Spleen (tissue), 11 donors: ENCODE results near the gene SERINC1. TPM values are rescaled to one million over a fixed set of nuclear protein-coding genes. Genes with fewer than 3 reads are reported as not detected.

Experiments
- DNase-seq: peaks from one replicate; pipeline ENCODE4 v3.0.0-alpha.2; 2020
- H3K27ac ChIP-seq, 8 donors: fragments of 200-600 bp; sonication (generic) in 7 of 8; 1 replicate in 4 of 8; 2 replicates in 4 of 8; pipeline versions ENCODE4 v1.5.0 to v1.8.0; 2016 to 2021; ENCODE audit warnings: inconsistent platforms in 4 of 8, mild to moderate bottlenecking in 4 of 8, moderate library complexity in 1 of 8
- H3K27me3 ChIP-seq, 7 donors: fragments of 200-600 bp; sonication (generic) in 6 of 7; replicated peaks in 1 of 7; 1 replicate in 4 of 7; 2 replicates in 3 of 7; pipeline versions ENCODE4 v1.5.0 to v1.8.0; 2016 to 2021; ENCODE audit warnings: inconsistent platforms in 3 of 7, mild to moderate bottlenecking in 1 of 7
- H3K36me3 ChIP-seq, 6 donors: fragments of 200-600 bp; sonication (generic) in 5 of 6; 1 replicate in 4 of 6; 2 replicates in 2 of 6; pipeline versions ENCODE4 v1.5.0 to v1.8.0; 2016 to 2021; ENCODE audit warnings: inconsistent platforms in 2 of 6
- H3K4me1 ChIP-seq, 6 donors: fragments of 200-600 bp; sonication (generic) in 5 of 6; 1 replicate in 3 of 6; 2 replicates in 3 of 6; pipeline versions ENCODE4 v1.5.0 to v1.8.0; 2016 to 2021; ENCODE audit warnings: inconsistent platforms in 3 of 6
- H3K4me3 ChIP-seq, 8 donors: fragments of 200-600 bp; sonication (generic) in 7 of 8; 1 replicate in 4 of 8; 2 replicates in 4 of 8; pipeline versions ENCODE4 v1.5.0 to v1.8.0; 2016 to 2021; ENCODE audit warnings: inconsistent platforms in 4 of 8, mild to moderate bottlenecking in 4 of 8, moderate library complexity in 2 of 8
- H3K9me3 ChIP-seq, 8 donors: fragments of 200-600 bp; sonication (generic) in 7 of 8; 1 replicate in 4 of 8; 2 replicates in 4 of 8; pipeline versions ENCODE4 v1.5.0 to v1.8.0; 2016 to 2021; ENCODE audit warnings: inconsistent platforms in 4 of 8
- POLR2A ChIP-seq, 3 donors: fragments of 450-650 bp; IDR thresholded peaks; one replicate each; pipeline ENCODE4 v1.5.1; 2017; ENCODE audit warnings: antibody characterized with exemption in 3 of 3, mild to moderate bottlenecking in 1 of 3
- POLR2AphosphoS5 ChIP-seq, 3 donors: sonication (generic); formaldehyde crosslinking; IDR thresholded peaks; one replicate each; pipeline ENCODE4 v1.5.1; 2017; ENCODE audit warnings: antibody characterized with exemption in 3 of 3
- WGBS, 5 donors: extraction: QIAGEN DNeasy Blood & Tissue Kit in 3 of 5; methylation state at CpG; one replicate each; pipeline versions ENCODE4 v1.1.5 to v1.1.7; 2013 to 2018; 5-methylcytosine and 5-hydroxymethylcytosine counted together
- intact Hi-C: fragments of 100-400 bp; cut with DNase I; formaldehyde crosslinking; loops from one replicate; pipeline ENCODE4 v1.15.0; 2023; ENCODE audit warnings: low total_unique reads
- polyA plus RNA-seq, 3 donors: library from polyadenylated mRNA; stranded (reverse); fragments of 200-250 nt; gene quantifications; one replicate each; pipeline ENCODE4 v1.2.1, GENCODE V29; 2013
- total RNA-seq, 7 donors: library from RNA; depleted of rRNA in 3 of 7; stranded (reverse); fragments of >200 nt in 3 of 7; fragmentation: NEBNext Ultra II Directional in 4 of 7; extraction: Animal tissue kit (Norgen Biotek cat#: 25700) in 4 of 7; gene quantifications; one replicate each; pipeline versions ENCODE4 v1.1.0 to v1.2.1, GENCODE V29; 2016 to 2021
- TF ChIP-seq, protein P1 (sequence below), 11 experiments: fragments of 200-600 bp in 7 of 11; fragments of 450-650 bp in 4 of 11; sonication (generic) in 4 of 11; IDR thresholded peaks in 8 of 11; conservative IDR thresholded peaks in 3 of 11; 1 replicate in 7 of 11; 2 replicates in 4 of 11; pipeline versions ENCODE4 v1.4.0 to v1.8.0; 2016 to 2021; ENCODE audit warnings: antibody characterized with exemption in 11 of 11, inconsistent platforms in 4 of 11, mild to moderate bottlenecking in 1 of 11
- donor health status: healthy with polysubstance abuse.
- donor health status: DM: no; HTN: no; CAD: no; lungs with moderate emphysema.
- donor health status: DM: no; HTN: no; CAD: no.
- donor health status: Bipolar disorder and iron deficiency.
- donor health status: healthy.
- donor health status: DM: no; HTN: no; CAD: no.
- donor health status: DM: yes; HTN: yes; CAD: no.

SERINC1 gene
- total and polyA plus RNA-seq, 10 donors = 26.6 to 191 (median 145) TPM

- Histone ChIP-seq H3K27me3 (no peaks in the 10 kb centered on the region), H3K4me1 (peaks cover 0 to 6% (median 0%) of the 10 kb centered on the region in 6 donors), H3K27ac (no peak overlapping the region), H3K9me3 (no peaks in the 10 kb centered on the region), H3K36me3 (no peaks in the 10 kb centered on the region), H3K4me3 (no peak overlapping the region)
- DNase-seq = no peak
- 46 to 54% (median 48%) methylated on average over 4 of the region's 4 CpGs for WGBS, 5 donors
- intact Hi-C loops = no loop called here
- TF ChIP-seq, protein P1, sequence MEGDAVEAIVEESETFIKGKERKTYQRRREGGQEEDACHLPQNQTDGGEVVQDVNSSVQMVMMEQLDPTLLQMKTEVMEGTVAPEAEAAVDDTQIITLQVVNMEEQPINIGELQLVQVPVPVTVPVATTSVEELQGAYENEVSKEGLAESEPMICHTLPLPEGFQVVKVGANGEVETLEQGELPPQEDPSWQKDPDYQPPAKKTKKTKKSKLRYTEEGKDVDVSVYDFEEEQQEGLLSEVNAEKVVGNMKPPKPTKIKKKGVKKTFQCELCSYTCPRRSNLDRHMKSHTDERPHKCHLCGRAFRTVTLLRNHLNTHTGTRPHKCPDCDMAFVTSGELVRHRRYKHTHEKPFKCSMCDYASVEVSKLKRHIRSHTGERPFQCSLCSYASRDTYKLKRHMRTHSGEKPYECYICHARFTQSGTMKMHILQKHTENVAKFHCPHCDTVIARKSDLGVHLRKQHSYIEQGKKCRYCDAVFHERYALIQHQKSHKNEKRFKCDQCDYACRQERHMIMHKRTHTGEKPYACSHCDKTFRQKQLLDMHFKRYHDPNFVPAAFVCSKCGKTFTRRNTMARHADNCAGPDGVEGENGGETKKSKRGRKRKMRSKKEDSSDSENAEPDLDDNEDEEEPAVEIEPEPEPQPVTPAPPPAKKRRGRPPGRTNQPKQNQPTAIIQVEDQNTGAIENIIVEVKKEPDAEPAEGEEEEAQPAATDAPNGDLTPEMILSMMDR (IDR thresholded peaks at IDR 0.05 in 8 of 11, conservative IDR thresholded peaks at IDR 0.05 in 3 of 11) = no peak
- TF ChIP-seq POLR2A (IDR thresholded peaks at IDR 0.05) = no peak
- no peak for TF ChIP-seq POLR2AphosphoS5 (IDR thresholded peaks at IDR 0.05)
Measured at GRCh38 chr6:122484760-122485159, 13.2 kb upstream of the SERINC1 start.

DNA sequence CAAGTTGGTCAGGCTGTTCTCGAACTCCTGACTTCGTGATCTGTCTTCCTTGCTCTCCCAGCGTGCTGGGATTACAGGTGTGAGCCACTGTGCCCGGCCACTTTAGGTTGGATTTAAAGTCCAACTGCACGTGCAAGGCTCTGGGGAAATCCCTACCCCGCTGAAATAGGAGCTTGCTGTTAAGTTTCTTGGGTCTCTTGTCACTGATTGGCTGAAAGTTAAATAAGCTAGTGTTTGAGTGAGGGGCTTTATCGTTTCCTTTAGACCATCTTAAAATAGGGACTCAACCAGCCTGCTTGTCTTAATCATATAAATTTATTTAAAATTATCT, 11.1 kb upstream of the SERINC1 start:
- no peak for TF ChIP-seq POLR2A (IDR thresholded peaks at IDR 0.05)
- TF ChIP-seq, protein P1 (IDR thresholded peaks at IDR 0.05 in 8 of 11, conservative IDR thresholded peaks at IDR 0.05 in 3 of 11) = no peak
- TF ChIP-seq POLR2AphosphoS5 (IDR thresholded peaks at IDR 0.05) = no peak
- Histone ChIP-seq H3K27ac (no peak overlapping the region), H3K9me3 (no peaks in the 10 kb centered on the region)

DNA sequence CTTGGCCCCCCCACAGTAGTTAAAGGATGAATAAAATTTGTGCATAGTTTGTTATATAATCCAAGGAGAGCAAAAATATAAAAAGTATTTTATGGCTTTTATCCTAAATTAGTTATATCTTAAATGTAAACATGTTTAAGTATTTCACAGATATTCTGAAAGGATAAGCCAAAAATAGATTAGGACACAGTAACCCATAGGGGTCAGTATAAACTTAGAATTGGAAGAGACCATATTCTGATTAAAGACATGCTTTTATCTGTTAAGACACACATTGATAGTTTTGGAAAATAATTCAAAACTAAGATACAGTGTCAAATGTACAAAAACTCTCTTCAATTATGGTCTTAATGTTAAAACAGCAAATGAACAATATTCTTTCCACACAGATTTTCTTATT, 4.5 kb upstream of the SERINC1 start:
- H3K27me3 ChIP-seq = no peaks in the 10 kb centered on the region
- no peaks in the 10 kb centered on the region for H3K9me3 ChIP-seq
- no peak for DNase-seq
- intact Hi-C loops = no loop called here
- peaks cover 0 to 10% (median 8%) of the 10 kb centered on the region in 6 donors for H3K4me1 ChIP-seq
- H3K27ac ChIP-seq = no peak overlapping the region
- H3K36me3 ChIP-seq = no peaks in the 10 kb centered on the region
- no peak for TF ChIP-seq POLR2A (IDR thresholded peaks at IDR 0.05)
- TF ChIP-seq, protein P1 (IDR thresholded peaks at IDR 0.05 in 8 of 11, conservative IDR thresholded peaks at IDR 0.05 in 3 of 11) = peak in 8 of 11 experiments; percentile 30 to 58 (median 46)
- no peak overlapping the region for H3K4me3 ChIP-seq

More for the DNA sequence above, 11.1 kb upstream of the SERINC1 start:
- Histone ChIP-seq H3K27me3 (no peaks in the 10 kb centered on the region), H3K36me3 (no peaks in the 10 kb centered on the region), H3K4me1 (peaks cover 0 to 6% (median 0%) of the 10 kb centered on the region in 6 donors), H3K4me3 (no peak overlapping the region)
- WGBS, 5 donors = 71 to 88% (median 77%) methylated on average over 7 of the region's 7 CpGs
- no peak for DNase-seq
- intact Hi-C loops = no loop called here

GRCh38 chr6:122472022-122472340, 374 bp upstream of the SERINC1 start:
- Histone ChIP-seq H3K4me1 (peaks cover 23 to 50% (median 47%) of the 10 kb centered on the region in 6 donors), H3K36me3 (peaks cover 0 to 8% (median 0%) of the 10 kb centered on the region in 6 donors), H3K27me3 (no peaks in the 10 kb centered on the region), H3K9me3 (no peaks in the 10 kb centered on the region), H3K4me3 (peak overlapping the region; percentile 74 to 92 (median 80)), H3K27ac (peak overlapping the region; percentile 97 to 99 (median 98))
- intact Hi-C loops = no loop called here
- TF ChIP-seq POLR2A (IDR thresholded peaks at IDR 0.05) (no peak), POLR2AphosphoS5 (IDR thresholded peaks at IDR 0.05) (no peak)
- TF ChIP-seq, protein P1 (IDR thresholded peaks at IDR 0.05 in 8 of 11, conservative IDR thresholded peaks at IDR 0.05 in 3 of 11) = no peak
- peak; percentile 25 for DNase-seq
- WGBS, 5 donors = 0 to 3% (median 1%) methylated on average over 8 of the region's 8 CpGs
